Neural progenitor cell (in vitro differentiated cells): ENCODE measurements around the gene IDS.

Experiments used
- CTCF ChIP-seq: fragments of 200-600 bp; sonication (generic); IDR thresholded peaks from 2 replicates; pipeline ENCODE4 v1.5.1; 2017; ENCODE audit warnings: antibody characterized with exemption, mild to moderate bottlenecking
- EZH2 ChIP-seq: fragments of 200-600 bp; sonication (generic); IDR thresholded peaks from 2 replicates; pipeline ENCODE4 v1.6.1; 2017; ENCODE audit warnings: antibody characterized with exemption, mild to moderate bottlenecking, moderate library complexity

- TF ChIP-seq CTCF (no peak), EZH2 (no peak)
Observed at GRCh38 chrX:149539283-149540130, 34.4 kb upstream of the IDS start.
